H1 (cell line): Measurements from ENCODE around the gene SPPL2A. TPM values are rescaled to one million over a fixed set of nuclear protein-coding genes. Genes with fewer than 3 reads are reported as not detected.

Experiments used
- EGR1 ChIP-seq: IDR thresholded peaks from 2 replicates; pipeline ENCODE4 v1.6.1; 2011; ENCODE audit warnings: low read depth, low read length, borderline replicate concordance
- polyA plus RNA-seq, 7 experiments: library from polyadenylated mRNA; depleted of rRNA in 3 of 7; stranded (reverse) in 5 of 7; unstranded in 2 of 7; fragments of >200 nt in 5 of 7; fragments of 200-250 nt in 2 of 7; gene quantifications; 1 replicate in 5 of 7; 2 replicates in 1 of 7; 4 replicates in 1 of 7; pipeline versions ENCODE4 v1.2.1 to v1.2.3, GENCODE V29; 2011 to 2013; ENCODE audit warnings: missing spikeins in 2 of 7, mixed read lengths in 2 of 7
- total RNA-seq: library from RNA; stranded (reverse); fragmentation: NEBNext Ultra II Directional; extraction: Animal tissue kit (Norgen Biotek cat#: 25700); gene quantifications from 2 replicates; pipeline ENCODE4 v1.2.1, GENCODE V29; 2021
- TF ChIP-seq, protein P1 (sequence below), 3 experiments: IDR thresholded peaks; 1 replicate in 2 of 3; 2 replicates in 1 of 3; pipeline versions ENCODE4 v1.5.1 to v1.6.1; 2011; ENCODE audit warnings: low read length in 3 of 3, mild to moderate bottlenecking in 3 of 3, inconsistent platforms in 2 of 3, low read depth in 1 of 3, moderate library complexity in 1 of 3; ENCODE audit not compliant: insufficient read depth in 1 of 3; ENCODE audit errors: control extremely low read depth in 1 of 3

The SPPL2A gene
- total and polyA plus RNA-seq, 2 of the 8 experiments (the other 6 are each of a cell fraction or from before 2014, with no cell fraction given): 15.6 to 52.9 TPM

DNA sequence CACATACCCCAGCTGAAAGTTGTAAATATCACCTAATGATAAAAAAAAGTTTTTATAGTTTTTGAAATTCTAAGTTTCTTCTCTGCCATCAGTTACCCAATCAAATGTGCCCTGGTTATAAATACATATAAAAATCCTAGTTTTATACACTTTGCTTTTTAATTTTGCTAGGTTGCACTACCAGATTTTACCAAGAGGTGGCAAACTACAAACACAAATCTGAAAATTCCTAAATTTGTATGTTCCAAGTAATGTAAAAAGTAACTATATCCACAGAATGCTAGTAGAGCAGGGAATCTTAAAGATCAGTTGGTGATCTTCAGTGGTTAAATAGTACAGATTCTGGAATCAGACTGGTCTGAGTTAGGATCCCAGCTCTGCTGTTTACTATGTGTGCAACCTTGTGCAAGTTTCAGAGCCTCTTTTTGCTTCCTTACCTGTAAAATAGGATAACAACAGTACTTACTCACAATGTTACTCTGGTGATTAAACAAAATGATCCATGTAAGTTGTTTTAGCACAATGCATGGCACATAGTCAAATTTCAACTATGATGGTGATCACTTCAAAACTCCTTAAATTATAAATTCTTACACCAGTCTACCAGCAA is 89.9 kb downstream of the SPPL2A start (continued):
- TF ChIP-seq EGR1: no peak
- TF ChIP-seq, protein P1, sequence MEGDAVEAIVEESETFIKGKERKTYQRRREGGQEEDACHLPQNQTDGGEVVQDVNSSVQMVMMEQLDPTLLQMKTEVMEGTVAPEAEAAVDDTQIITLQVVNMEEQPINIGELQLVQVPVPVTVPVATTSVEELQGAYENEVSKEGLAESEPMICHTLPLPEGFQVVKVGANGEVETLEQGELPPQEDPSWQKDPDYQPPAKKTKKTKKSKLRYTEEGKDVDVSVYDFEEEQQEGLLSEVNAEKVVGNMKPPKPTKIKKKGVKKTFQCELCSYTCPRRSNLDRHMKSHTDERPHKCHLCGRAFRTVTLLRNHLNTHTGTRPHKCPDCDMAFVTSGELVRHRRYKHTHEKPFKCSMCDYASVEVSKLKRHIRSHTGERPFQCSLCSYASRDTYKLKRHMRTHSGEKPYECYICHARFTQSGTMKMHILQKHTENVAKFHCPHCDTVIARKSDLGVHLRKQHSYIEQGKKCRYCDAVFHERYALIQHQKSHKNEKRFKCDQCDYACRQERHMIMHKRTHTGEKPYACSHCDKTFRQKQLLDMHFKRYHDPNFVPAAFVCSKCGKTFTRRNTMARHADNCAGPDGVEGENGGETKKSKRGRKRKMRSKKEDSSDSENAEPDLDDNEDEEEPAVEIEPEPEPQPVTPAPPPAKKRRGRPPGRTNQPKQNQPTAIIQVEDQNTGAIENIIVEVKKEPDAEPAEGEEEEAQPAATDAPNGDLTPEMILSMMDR (IDR thresholded peaks at IDR 0.05; ENCODE audit: control extremely low read depth in 1 of 3, insufficient read depth in 1 of 3, low read depth in 1 of 3, low read length in 3 of 3): peak in 2 of 3 experiments; percentile 20 to 27; a peak in 2 of 4 replicates
